Measurements from ENCODE around the gene LRRIQ4.

GRCh38 chr3:169813278-169813677, 608 bp downstream of the LRRIQ4 start:
- TF ChIP-seq CTCF (IDR thresholded peaks at IDR 0.05; ENCODE audit: low read depth, low read length, poor library complexity, severe bottlenecking): no peak
- TF ChIP-seq EZH2phosphoT487 (IDR thresholded peaks at IDR 0.05; ENCODE audit: borderline replicate concordance, low read length): no peak

Data from DOHH2 (cell line).